H9 (cell line): ENCODE measurements around the gene GYG1. TPM values are rescaled to one million over a fixed set of nuclear protein-coding genes. Genes with fewer than 3 reads are reported as not detected.

ENCODE experiments used
- DNase-seq: peaks from one replicate; pipeline ENCODE4 v3.0.0-alpha.2; 2017
- H2AFZ ChIP-seq: one replicate; pipeline ENCODE4 v1.6.1; 2013; ENCODE audit warnings: mild to moderate bottlenecking, low read length, control low read depth, moderate library complexity
- H2AK5ac ChIP-seq: 2 replicates; pipeline ENCODE4 v1.6.1; 2013; ENCODE audit warnings: low read length, control low read depth, mixed read lengths; ENCODE audit not compliant: insufficient read length
- H2BK120ac ChIP-seq: one replicate; pipeline ENCODE4 v1.6.1; 2013; ENCODE audit warnings: low read depth, mild to moderate bottlenecking, low read length, control low read depth, inconsistent platforms; ENCODE audit not compliant: poor library complexity, severe bottlenecking
- H2BK12ac ChIP-seq: 2 replicates; pipeline ENCODE4 v1.6.1; 2013; ENCODE audit warnings: low read length, control low read depth, mixed read lengths, low read depth; ENCODE audit not compliant: insufficient read length
- H2BK15ac ChIP-seq: 2 replicates; pipeline ENCODE4 v1.6.1; 2013; ENCODE audit warnings: low read depth, low read length, control low read depth
- H2BK20ac ChIP-seq: one replicate; pipeline ENCODE4 v1.6.1; 2013; ENCODE audit warnings: low read depth, mild to moderate bottlenecking, low read length, control low read depth, inconsistent platforms; ENCODE audit not compliant: poor library complexity, severe bottlenecking
- H2BK5ac ChIP-seq: 2 replicates; pipeline ENCODE4 v1.6.1; 2013; ENCODE audit warnings: low read length, control low read depth, mixed read lengths; ENCODE audit not compliant: insufficient read length
- H3K14ac ChIP-seq: 2 replicates; pipeline ENCODE4 v1.6.1; 2013; ENCODE audit warnings: low read length, control low read depth; ENCODE audit not compliant: insufficient read depth
- H3K18ac ChIP-seq: 2 replicates; pipeline ENCODE4 v1.6.1; 2013; ENCODE audit warnings: low read depth, mild to moderate bottlenecking, mixed read lengths, low read length, control low read depth; ENCODE audit not compliant: insufficient read length
- H3K23ac ChIP-seq: 2 replicates; pipeline ENCODE4 v1.6.1; 2013; ENCODE audit warnings: low read length, control low read depth, mixed read lengths, low read depth; ENCODE audit not compliant: insufficient read length
- H3K23me2 ChIP-seq: 2 replicates; pipeline ENCODE4 v1.6.1; 2013; ENCODE audit warnings: low read depth, mild to moderate bottlenecking, mixed read lengths, low read length, control low read depth; ENCODE audit not compliant: insufficient read length, poor library complexity, severe bottlenecking
- H3K27ac ChIP-seq: 2 replicates; pipeline ENCODE4 v1.5.1; 2013; ENCODE audit warnings: low read length, control low read depth, mixed read lengths, low read depth; ENCODE audit not compliant: insufficient read length
- H3K27me3 ChIP-seq: 2 replicates; pipeline ENCODE4 v1.6.1; 2013; ENCODE audit warnings: low read length, control low read depth, inconsistent platforms; ENCODE audit not compliant: insufficient read depth
- H3K4ac ChIP-seq: 2 replicates; pipeline ENCODE4 v1.6.1; 2013; ENCODE audit warnings: low read depth, mild to moderate bottlenecking, control low read depth, inconsistent platforms, low read length, moderate library complexity
- H3K4me1 ChIP-seq: 2 replicates; pipeline ENCODE4 v1.6.1; 2013; ENCODE audit warnings: low read length, control low read depth, inconsistent platforms; ENCODE audit not compliant: insufficient read depth
- H3K4me2 ChIP-seq: 2 replicates; pipeline ENCODE4 v1.6.1; 2013; ENCODE audit warnings: low read length, control low read depth, mixed read lengths; ENCODE audit not compliant: insufficient read length, insufficient read depth
- H3K56ac ChIP-seq: 2 replicates; pipeline ENCODE4 v1.6.1; 2013; ENCODE audit warnings: low read depth, mild to moderate bottlenecking, mixed read lengths, low read length, control low read depth; ENCODE audit not compliant: insufficient read length
- H3K79me1 ChIP-seq: 2 replicates; pipeline ENCODE4 v1.6.1; 2013; ENCODE audit warnings: low read depth, mild to moderate bottlenecking, moderate library complexity, low read length, control low read depth, inconsistent platforms; ENCODE audit not compliant: insufficient read depth, poor library complexity, severe bottlenecking
- H3K79me2 ChIP-seq: 2 replicates; pipeline ENCODE4 v1.6.1; 2013; ENCODE audit warnings: low read length, control low read depth, inconsistent platforms; ENCODE audit not compliant: insufficient read depth
- H3K9ac ChIP-seq: 2 replicates; pipeline ENCODE4 v1.6.1; 2013; ENCODE audit warnings: low read length, control low read depth, mixed read lengths; ENCODE audit not compliant: insufficient read length; ENCODE audit errors: extremely low read depth
- H3K9me3 ChIP-seq: one replicate; pipeline ENCODE4 v1.6.1; 2013; ENCODE audit warnings: low read depth, low read length, inconsistent platforms; ENCODE audit not compliant: control insufficient read depth
- H3T11ph ChIP-seq: one replicate; pipeline ENCODE4 v1.6.1; 2013; ENCODE audit warnings: mild to moderate bottlenecking, low read length, control low read depth, inconsistent platforms
- H4K20me1 ChIP-seq: one replicate; pipeline ENCODE4 v1.6.1; 2013; ENCODE audit not compliant: control insufficient read depth, insufficient read length, insufficient read depth
- H4K5ac ChIP-seq: 2 replicates; pipeline ENCODE4 v1.6.1; 2013; ENCODE audit warnings: low read depth, mild to moderate bottlenecking, mixed read lengths, low read length, control low read depth; ENCODE audit not compliant: insufficient read length
- H4K8ac ChIP-seq: replicated peaks from 2 replicates; pipeline ENCODE4 v1.6.1; 2013; ENCODE audit warnings: low read length, control low read depth, mixed read lengths, low read depth; ENCODE audit not compliant: insufficient read length
- H4K91ac ChIP-seq: 2 replicates; pipeline ENCODE4 v1.6.1; 2013; ENCODE audit warnings: low read depth, mild to moderate bottlenecking, moderate library complexity, mixed read lengths, low read length, control low read depth; ENCODE audit not compliant: insufficient read length
- H3K27ac Mint-ChIP-seq, 3 experiments: 2 replicates in 2 of 3; 3 replicates in 1 of 3; pipeline ENCODE4 v1.8.0; 2020 to 2021; ENCODE audit warnings: mixed read lengths in 3 of 3, mild to moderate bottlenecking in 1 of 3, moderate library complexity in 1 of 3
- H3K27me3 Mint-ChIP-seq: 2 replicates; pipeline ENCODE4 v1.8.0; 2021; ENCODE audit warnings: low read depth, mild to moderate bottlenecking, moderate library complexity, mixed read lengths
- H3K36me3 Mint-ChIP-seq, 3 experiments: 2 replicates in 2 of 3; 3 replicates in 1 of 3; pipeline ENCODE4 v1.8.0; 2020 to 2021; ENCODE audit warnings: low read depth in 3 of 3, mixed read lengths in 3 of 3; ENCODE audit not compliant: insufficient read depth in 1 of 3
- H3K4me1 Mint-ChIP-seq, 2 experiments: 2 replicates each; pipeline ENCODE4 v1.8.0; 2020; ENCODE audit warnings: mixed read lengths in 2 of 2
- H3K4me3 Mint-ChIP-seq, 2 experiments: 2 replicates in 1 of 2; 3 replicates in 1 of 2; pipeline ENCODE4 v1.8.0; 2020 to 2021; ENCODE audit warnings: mild to moderate bottlenecking in 2 of 2, mixed read lengths in 2 of 2, moderate library complexity in 1 of 2
- H3K9me3 Mint-ChIP-seq, 2 experiments: 2 replicates in 1 of 2; 3 replicates in 1 of 2; pipeline ENCODE4 v1.8.0; 2020; ENCODE audit warnings: mild to moderate bottlenecking in 2 of 2, mixed read lengths in 2 of 2, moderate library complexity in 1 of 2
- CTCF ChIP-seq: fragments of 200-600 bp; sonication (generic); conservative IDR thresholded peaks from 3 replicates; pipeline ENCODE4 v1.8.0; 2021; ENCODE audit warnings: antibody characterized with exemption, mild to moderate bottlenecking
- WGBS: extraction: QIAGEN DNeasy Blood & Tissue Kit; methylation state at CpG from one replicate; pipeline ENCODE4 v1.1.7; 2013; ENCODE audit warnings: missing lambda C conversion rate, low lambda C conversion rate, mixed read lengths; ENCODE audit not compliant: insufficient read length; ENCODE audit errors: extremely low coverage; 5-methylcytosine and 5-hydroxymethylcytosine counted together
- total RNA-seq: library from RNA; stranded (reverse); gene quantifications from 2 replicates; pipeline ENCODE4 v1.2.1, GENCODE V29; 2021

Gene GYG1
- total RNA-seq, 1 experiment from 2014 or later = 31.5 TPM

GRCh38 chr3:149037684-149038083, 46.3 kb downstream of the GYG1 start:
- WGBS = no CpG with 5 or more reads among the region's 4 CpGs
- Histone ChIP-seq H2BK12ac (no peak overlapping the region), H3K23me2 (no peaks in the 10 kb centered on the region), H3K56ac (no peak overlapping the region), H3K9me3 (no peaks in the 10 kb centered on the region), H2AFZ (no peak overlapping the region), H2BK120ac (no peak overlapping the region), H4K91ac (no peak overlapping the region), H4K20me1 (no peaks in the 10 kb centered on the region), H3T11ph (no peak overlapping the region), H3K18ac (no peak overlapping the region), H2BK5ac (no peak overlapping the region), H4K8ac (no peak overlapping the region), H3K79me1 (no peaks in the 10 kb centered on the region), H3K79me2 (no peaks in the 10 kb centered on the region), H3K4me2 (no peak overlapping the region), H2AK5ac (no peak overlapping the region), H2BK15ac (no peak overlapping the region), H3K27ac (no peak overlapping the region), H4K5ac (no peak overlapping the region), H3K27me3 (no peaks in the 10 kb centered on the region), H2BK20ac (no peak overlapping the region), H3K14ac (no peak overlapping the region), H3K9ac (no peak overlapping the region), H3K4ac (no peak overlapping the region), H3K4me1 (no peaks in the 10 kb centered on the region), H3K23ac (no peak overlapping the region)
- H3K36me3 Mint-ChIP-seq = peaks cover 17 to 51% (median 50%) of the 10 kb centered on the region in 3 experiments; a peak in 6 of 7 replicates
- H3K27me3 Mint-ChIP-seq = no peaks in the 10 kb centered on the region
- no peak for DNase-seq
- H3K27ac Mint-ChIP-seq = no peak overlapping the region
- H3K9me3 Mint-ChIP-seq = no peaks in the 10 kb centered on the region
- H3K4me3 Mint-ChIP-seq = no peak overlapping the region
- H3K4me1 Mint-ChIP-seq = no peaks in the 10 kb centered on the region
- TF ChIP-seq CTCF = no peak
